NCI-H82 treated with DMSO at 0.1 percent for 48 hours (cell line): ENCODE data around the gene PTGES2.
"Not testable (repeated sequence)": the region's sequence is repeated elsewhere in the genome, so short reads cannot be mapped to it uniquely, and the experiment has no call there.

ENCODE experiments used
- DNase-seq: peaks from one replicate; lab custom pipeline; 2025; ENCODE audit not compliant: unreplicated experiment; lab: John Stamatoyannopoulos, UW

PTGES2 gene

GRCh38 chr9:128139621-128140020 lies 12.1 kb upstream of the PTGES2 start:
- DNase-seq: no peak

- DNase-seq: no peak
Observed at GRCh38 chr9:128138001-128138400, 10.5 kb upstream of the PTGES2 start.

- no peak for DNase-seq
Observed at GRCh38 chr9:128136816-128137793, 9.6 kb upstream of the PTGES2 start.

GRCh38 chr9:128135561-128135960 lies 8.0 kb upstream of the PTGES2 start:
- DNase-seq: not testable (repeated sequence)

GRCh38 chr9:128132139-128132538 lies 4.6 kb upstream of the PTGES2 start:
- not testable (repeated sequence) for DNase-seq

- not testable (repeated sequence) for DNase-seq
Observed at GRCh38 chr9:128131346-128131745, 3.8 kb upstream of the PTGES2 start.

- DNase-seq: not testable (repeated sequence)
Observed at GRCh38 chr9:128130651-128131050, 3.1 kb upstream of the PTGES2 start.

GRCh38 chr9:128129976-128130590 lies 2.6 kb upstream of the PTGES2 start:
- DNase-seq: not testable (repeated sequence)

GRCh38 chr9:128128836-128129590 lies 1.5 kb upstream of the PTGES2 start:
- no peak for DNase-seq

GRCh38 chr9:128127990-128128835 lies 684 bp upstream of the PTGES2 start:
- peak; percentile 81 for DNase-seq

GRCh38 chr9:128125580-128126354 lies 1.8 kb downstream of the PTGES2 start:
- no peak for DNase-seq

GRCh38 chr9:128124873-128125579 lies 2.5 kb downstream of the PTGES2 start:
- peak; percentile 19 for DNase-seq

- no peak for DNase-seq
Observed at GRCh38 chr9:128124451-128124850, 3.1 kb downstream of the PTGES2 start.

GRCh38 chr9:128123451-128124080 lies 4.0 kb downstream of the PTGES2 start:
- DNase-seq: no peak

GRCh38 chr9:128122809-128123175 lies 4.7 kb downstream of the PTGES2 start:
- no peak for DNase-seq

GRCh38 chr9:128121924-128122808 lies 5.4 kb downstream of the PTGES2 start:
- DNase-seq: no peak

GRCh38 chr9:128121466-128121810 lies 6.1 kb downstream of the PTGES2 start:
- no peak for DNase-seq
